ENCODE data around the gene MTA3.

The MTA3 gene

GRCh38 chr2:42706836-42707235 is 138.4 kb downstream of the MTA3 start:
- H3K27ac ChIP-seq: no peak overlapping the region
- H3K4me1 ChIP-seq (ENCODE audit: low read depth, poor library complexity, severe bottlenecking): no peaks in the 10 kb centered on the region
- H4K20me1 ChIP-seq (ENCODE audit: insufficient read depth): no peaks in the 10 kb centered on the region
- no peaks in the 10 kb centered on the region for H3K36me3 ChIP-seq (ENCODE audit: insufficient read depth)
- no peaks in the 10 kb centered on the region for H3K27me3 ChIP-seq (ENCODE audit: insufficient read depth, low read depth)
- no peak overlapping the region for H3K9ac ChIP-seq
- H3K4me3 ChIP-seq (IDR thresholded peaks at IDR 0.05; ENCODE audit: insufficient read depth, low read depth, low read length): no peak overlapping the region
- no peaks in the 10 kb centered on the region for H3K79me2 ChIP-seq (ENCODE audit: insufficient read depth, low read depth)
- H3K4me2 ChIP-seq: no peak overlapping the region
- no peak for TF ChIP-seq CTCF (conservative IDR thresholded peaks at IDR 0.05; ENCODE audit: low read depth, low read length)
- no peak overlapping the region for H2AFZ ChIP-seq (ENCODE audit: low read depth)

GRCh38 chr2:42708179-42708578 is 139.7 kb downstream of the MTA3 start:
- H3K4me2 ChIP-seq: no peak overlapping the region
- no peaks in the 10 kb centered on the region for H3K27me3 ChIP-seq (ENCODE audit: insufficient read depth, low read depth)
- no peak overlapping the region for H3K4me3 ChIP-seq (IDR thresholded peaks at IDR 0.05; ENCODE audit: insufficient read depth, low read depth, low read length)
- no peak for TF ChIP-seq CTCF (conservative IDR thresholded peaks at IDR 0.05; ENCODE audit: low read depth, low read length)
- no peak overlapping the region for H3K27ac ChIP-seq
- no peaks in the 10 kb centered on the region for H4K20me1 ChIP-seq (ENCODE audit: insufficient read depth)
- H3K36me3 ChIP-seq (ENCODE audit: insufficient read depth): no peaks in the 10 kb centered on the region
- no peak overlapping the region for H2AFZ ChIP-seq (ENCODE audit: low read depth)
- no peaks in the 10 kb centered on the region for H3K4me1 ChIP-seq (ENCODE audit: low read depth, poor library complexity, severe bottlenecking)
- no peaks in the 10 kb centered on the region for H3K79me2 ChIP-seq (ENCODE audit: insufficient read depth, low read depth)
- H3K9ac ChIP-seq: no peak overlapping the region

GRCh38 chr2:42711896-42712295 is 143.5 kb downstream of the MTA3 start:
- H3K4me3 ChIP-seq (IDR thresholded peaks at IDR 0.05; ENCODE audit: insufficient read depth, low read depth, low read length): no peak overlapping the region
- no peak overlapping the region for H3K4me2 ChIP-seq
- H4K20me1 ChIP-seq (ENCODE audit: insufficient read depth): no peaks in the 10 kb centered on the region
- H3K36me3 ChIP-seq (ENCODE audit: insufficient read depth): no peaks in the 10 kb centered on the region
- H2AFZ ChIP-seq (ENCODE audit: low read depth): no peak overlapping the region
- no peaks in the 10 kb centered on the region for H3K27me3 ChIP-seq (ENCODE audit: insufficient read depth, low read depth)
- no peaks in the 10 kb centered on the region for H3K79me2 ChIP-seq (ENCODE audit: insufficient read depth, low read depth)
- no peak overlapping the region for H3K9ac ChIP-seq
- H3K27ac ChIP-seq: no peak overlapping the region
- no peak for TF ChIP-seq CTCF (conservative IDR thresholded peaks at IDR 0.05; ENCODE audit: low read depth, low read length)
- no peaks in the 10 kb centered on the region for H3K4me1 ChIP-seq (ENCODE audit: low read depth, poor library complexity, severe bottlenecking)

GRCh38 chr2:42712934-42713333 is 144.5 kb downstream of the MTA3 start:
- Histone ChIP-seq H3K27me3 (ENCODE audit: insufficient read depth, low read depth) (no peaks in the 10 kb centered on the region), H4K20me1 (ENCODE audit: insufficient read depth) (no peaks in the 10 kb centered on the region)
- no peak for TF ChIP-seq CTCF (conservative IDR thresholded peaks at IDR 0.05; ENCODE audit: low read depth, low read length)

More at GRCh38 chr2:42712934-42713333, 144.5 kb downstream of the MTA3 start:
- Histone ChIP-seq H3K4me2 (no peak overlapping the region), H3K4me3 (IDR thresholded peaks at IDR 0.05; ENCODE audit: insufficient read depth, low read depth, low read length) (no peak overlapping the region), H2AFZ (ENCODE audit: low read depth) (no peak overlapping the region), H3K4me1 (ENCODE audit: low read depth, poor library complexity, severe bottlenecking) (no peaks in the 10 kb centered on the region), H3K36me3 (ENCODE audit: insufficient read depth) (no peaks in the 10 kb centered on the region), H3K9ac (no peak overlapping the region), H3K79me2 (ENCODE audit: insufficient read depth, low read depth) (no peaks in the 10 kb centered on the region), H3K27ac (no peak overlapping the region)
